HG03565 (cell line): ENCODE measurements around the gene RABL3.
"Not testable (repeated sequence)": the region's sequence is repeated elsewhere in the genome, so short reads cannot be mapped to it uniquely, and the experiment has no call there.

Source experiments
- ATAC-seq: cut with Tn5 transposase; IDR thresholded peaks from one replicate; pipeline ENCODE4 v1.9.1; 2021; ENCODE audit warnings: mild to moderate bottlenecking, moderate library complexity; ENCODE audit not compliant: unreplicated experiment

RABL3 gene

GRCh38 chr3:120683671-120684301 is 58.5 kb downstream of the RABL3 start:
- ATAC-seq = no peak

- ATAC-seq = no peak
Measured at GRCh38 chr3:120683213-120683612, 59.1 kb downstream of the RABL3 start.

DNA sequence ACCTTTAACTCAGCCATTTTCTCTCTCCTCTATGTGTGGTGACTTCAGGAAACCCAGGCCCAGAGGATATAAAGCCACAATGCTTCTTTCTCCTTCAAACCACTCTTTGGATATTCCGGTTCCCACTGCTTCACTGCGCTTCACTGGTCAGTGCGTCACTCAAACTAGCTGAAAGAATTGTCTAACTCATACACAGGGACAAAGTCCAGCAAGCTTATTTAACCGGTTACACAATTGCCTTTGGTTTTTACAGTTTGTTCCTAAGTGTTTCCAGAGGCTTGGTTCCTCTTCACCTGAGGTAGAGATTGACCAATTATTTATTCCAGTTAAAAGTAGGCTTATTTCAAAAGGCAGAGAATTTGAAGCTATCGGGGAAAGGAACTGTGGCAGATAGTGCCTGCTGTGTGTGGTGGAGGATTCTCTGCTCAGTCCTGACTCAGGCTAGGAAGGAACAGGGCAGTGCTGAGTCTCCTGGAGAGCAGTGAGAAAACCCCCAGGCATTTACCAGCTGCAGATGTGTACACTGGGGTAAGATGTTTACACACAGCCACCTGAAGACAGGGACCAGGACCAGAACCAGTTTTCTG is 60.1 kb downstream of the RABL3 start, which contains the start of gene HGD:
Gene HGD (minus strand): TSS at position 145 of the 587 bp plus-strand sequence. CDS start 128 bp downstream, at position 17.
- ATAC-seq = no peak

DNA sequence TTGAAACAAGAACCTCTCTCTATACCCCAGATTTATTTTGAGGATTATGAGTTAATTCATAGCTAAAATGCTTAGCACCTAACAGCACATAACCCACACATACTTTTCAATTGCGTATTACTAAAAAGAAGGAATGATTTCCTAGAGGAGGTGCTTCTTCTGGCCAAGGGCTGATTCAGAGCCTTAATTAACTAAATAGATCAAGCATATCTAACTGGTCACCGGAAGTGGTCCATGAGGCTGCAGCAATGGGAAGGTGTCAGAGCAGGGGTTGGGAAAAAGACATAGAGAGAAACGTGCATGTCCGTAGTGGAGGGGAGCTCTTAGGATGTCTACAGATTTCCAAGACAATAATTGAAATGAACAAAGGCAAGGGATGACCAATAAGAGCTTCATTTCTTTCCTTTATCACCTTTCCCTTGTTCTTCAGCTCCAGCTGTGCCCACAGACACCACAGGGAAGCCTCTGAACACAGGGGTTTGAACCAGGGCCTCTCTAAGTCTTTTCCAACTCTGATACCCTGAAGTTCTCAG is 60.7 kb downstream of the RABL3 start:
- no peak for ATAC-seq

GRCh38 chr3:120681018-120681417 is 61.3 kb downstream of the RABL3 start:
- ATAC-seq = no peak

GRCh38 chr3:120680193-120680894 is 62.0 kb downstream of the RABL3 start:
- ATAC-seq = no peak

GRCh38 chr3:120678984-120679383 is 63.3 kb downstream of the RABL3 start:
- ATAC-seq = no peak

DNA sequence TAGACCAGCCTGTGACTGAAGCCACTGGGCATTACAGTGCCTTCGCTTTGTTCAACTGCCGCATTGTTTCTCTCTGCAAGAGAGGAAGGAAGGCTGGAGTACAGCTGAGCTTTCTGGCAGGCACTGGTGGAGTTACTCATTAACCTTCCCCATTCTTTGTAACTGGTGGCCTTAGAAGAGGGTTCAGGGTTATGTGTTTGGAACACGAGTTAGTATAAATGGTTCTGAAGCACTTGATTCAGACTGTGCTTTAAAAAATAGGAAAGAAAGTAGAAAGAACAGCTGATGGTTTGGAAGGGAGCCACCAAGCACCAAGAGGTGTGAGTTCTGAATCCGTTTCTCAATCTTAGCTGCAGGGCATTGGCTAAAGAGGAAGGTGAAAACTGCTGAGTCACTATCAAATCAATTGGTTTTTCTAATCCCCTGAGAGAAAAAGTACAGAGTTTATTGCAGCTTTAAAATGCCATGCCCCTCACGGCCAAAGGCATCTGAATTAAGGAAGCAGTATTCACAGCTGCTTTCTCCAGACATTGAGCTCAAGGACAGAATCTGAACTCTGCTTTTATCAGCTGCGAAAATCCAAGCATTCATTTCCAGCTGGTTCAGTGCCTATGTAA is 63.9 kb downstream of the RABL3 start:
- ATAC-seq = peak; percentile 67

- ATAC-seq = not testable (repeated sequence)
Measured at GRCh38 chr3:120677193-120677592, 65.1 kb downstream of the RABL3 start.

- ATAC-seq = no peak
Measured at GRCh38 chr3:120673116-120673515, 69.2 kb downstream of the RABL3 start.

DNA sequence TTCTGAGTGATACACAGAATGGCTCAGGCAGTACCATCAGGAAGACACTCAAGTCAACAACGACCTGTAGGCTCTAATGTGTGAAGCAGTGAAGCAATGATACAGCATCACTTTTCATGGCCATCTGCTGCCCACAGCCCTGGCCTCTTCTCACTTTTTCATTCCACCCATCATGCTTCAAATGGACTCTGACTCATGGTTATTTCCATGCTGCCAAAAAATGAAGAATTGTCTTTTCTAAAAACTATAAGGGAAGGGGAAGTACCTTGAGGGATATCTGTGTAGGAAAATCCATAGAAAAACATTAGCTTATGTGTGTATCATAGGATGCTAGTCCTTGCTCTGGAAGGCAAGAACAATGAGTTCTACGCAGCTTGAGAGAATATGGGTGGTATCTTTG is 71.7 kb downstream of the RABL3 start:
- ATAC-seq = no peak

DNA sequence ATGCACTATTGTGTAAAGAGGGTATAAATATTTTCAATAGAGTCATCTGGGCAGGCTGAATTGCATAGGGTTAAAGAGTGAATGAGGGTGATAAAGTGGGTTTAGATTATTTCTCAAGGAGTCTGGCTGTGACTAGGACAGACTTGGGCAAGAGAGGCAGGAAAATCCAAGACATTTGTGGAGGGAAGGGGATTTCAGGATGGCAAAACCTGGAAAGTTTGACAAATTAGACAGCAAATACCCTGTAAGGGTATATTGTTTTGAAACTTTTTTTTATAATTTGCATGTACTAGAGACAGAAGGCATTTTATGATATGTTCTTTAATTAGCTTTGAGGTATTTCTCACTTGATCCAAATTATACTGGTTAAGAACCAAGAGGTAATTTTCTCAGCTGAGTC is 77.4 kb downstream of the RABL3 start:
- ATAC-seq = no peak

- no peak for ATAC-seq
Measured at GRCh38 chr3:120661945-120662344, 80.4 kb downstream of the RABL3 start.

DNA sequence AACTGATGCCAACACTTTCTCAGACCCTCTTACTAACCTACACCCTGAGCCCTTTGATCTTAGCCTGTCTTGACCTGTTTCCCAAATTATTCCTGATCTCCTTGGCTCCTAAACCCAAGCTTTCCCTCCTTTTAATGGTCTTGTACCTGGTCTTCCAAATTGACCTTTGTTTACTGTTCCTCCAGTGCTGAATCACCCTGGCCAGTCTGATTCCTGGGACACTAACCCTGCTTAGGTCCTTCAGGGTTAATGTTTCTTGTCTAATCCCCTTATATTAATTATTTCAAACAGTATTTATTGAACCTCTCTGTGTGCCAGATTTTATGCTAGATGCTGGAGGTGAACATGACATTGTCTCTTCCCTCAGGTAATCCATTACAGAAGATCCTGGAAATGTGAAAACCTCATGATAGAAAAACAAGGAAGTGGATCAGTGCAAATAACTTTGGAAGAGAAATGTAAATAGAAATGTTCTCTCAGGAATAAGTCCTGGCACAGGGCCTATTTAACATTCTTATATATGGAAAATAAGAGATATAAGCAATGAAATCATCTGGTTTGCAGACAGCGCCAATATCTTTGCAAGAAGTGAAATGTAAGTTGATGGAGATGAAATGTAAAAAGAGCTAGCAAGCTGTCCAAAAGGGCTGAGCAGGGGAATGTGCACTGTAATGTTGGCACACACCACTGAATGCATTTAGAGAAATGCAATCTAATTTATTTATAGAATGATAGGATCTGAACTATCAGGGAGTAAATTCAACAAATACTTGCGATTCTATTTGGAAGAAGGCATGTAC is 81.0 kb downstream of the RABL3 start:
- ATAC-seq = no peak

- no peak for ATAC-seq
Measured at GRCh38 chr3:120659834-120660233, 82.5 kb downstream of the RABL3 start.

- ATAC-seq = no peak
Measured at GRCh38 chr3:120659285-120659684, 83.0 kb downstream of the RABL3 start.

GRCh38 chr3:120652896-120653545 is 89.3 kb downstream of the RABL3 start:
- no peak for ATAC-seq

GRCh38 chr3:120652281-120652680 is 90.0 kb downstream of the RABL3 start:
- no peak for ATAC-seq

GRCh38 chr3:120650311-120650710 is 92.0 kb downstream of the RABL3 start:
- no peak for ATAC-seq

DNA sequence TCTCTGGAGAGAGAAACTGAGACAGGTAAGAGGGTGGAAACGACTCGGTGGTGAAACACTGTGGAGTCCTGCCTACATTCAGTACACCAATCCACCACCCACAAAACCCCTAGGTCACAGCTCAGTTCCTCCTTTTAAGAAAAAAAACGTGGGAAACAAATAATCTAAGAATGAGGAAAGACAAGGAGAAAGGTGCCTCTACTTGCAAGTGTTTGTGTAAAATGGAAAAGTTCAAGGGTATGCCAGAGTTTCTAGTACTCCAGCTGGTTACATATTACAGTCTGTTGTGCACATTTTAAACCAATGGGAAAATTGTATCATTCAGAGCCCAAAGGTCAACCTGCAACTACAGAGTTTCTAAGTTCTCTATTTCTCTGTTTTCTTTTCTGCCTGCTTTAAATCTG is 92.5 kb downstream of the RABL3 start:
- no peak for ATAC-seq
